HG02588 (cell line): ENCODE results near the gene PROZ.

ENCODE experiments used
- ATAC-seq: cut with Tn5 transposase; IDR thresholded peaks from one replicate; pipeline ENCODE4 v1.9.1; 2021; ENCODE audit warnings: mild to moderate bottlenecking, moderate library complexity; ENCODE audit not compliant: unreplicated experiment

Gene PROZ

GRCh38 chr13:113171250-113172125 is 13.0 kb downstream of the PROZ start:
- ATAC-seq = no peak

GRCh38 chr13:113172419-113172926 is 14.0 kb downstream of the PROZ start:
- no peak for ATAC-seq

DNA sequence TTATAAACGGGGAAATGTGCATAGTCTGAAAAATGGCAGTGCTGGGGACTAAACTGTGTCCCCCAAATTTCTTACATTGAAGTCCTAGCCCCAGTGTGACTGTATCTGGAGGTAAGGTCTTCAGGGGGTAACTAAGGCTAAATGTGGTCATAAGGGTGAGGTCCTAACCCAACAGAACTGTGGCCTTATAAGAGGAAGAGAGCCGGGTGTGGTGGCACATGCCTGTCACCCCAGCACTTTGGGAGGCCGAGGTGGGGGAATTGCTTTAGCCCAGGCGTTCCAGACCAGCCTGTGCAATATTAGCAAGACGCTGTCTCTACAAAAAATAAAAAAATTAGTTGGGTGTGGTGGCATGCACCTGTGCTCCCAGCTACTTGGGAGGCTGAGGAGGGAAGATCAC is 17.8 kb downstream of the PROZ start:
- ATAC-seq = no peak

GRCh38 chr13:113176822-113177221 is 18.4 kb downstream of the PROZ start:
- no peak for ATAC-seq

DNA sequence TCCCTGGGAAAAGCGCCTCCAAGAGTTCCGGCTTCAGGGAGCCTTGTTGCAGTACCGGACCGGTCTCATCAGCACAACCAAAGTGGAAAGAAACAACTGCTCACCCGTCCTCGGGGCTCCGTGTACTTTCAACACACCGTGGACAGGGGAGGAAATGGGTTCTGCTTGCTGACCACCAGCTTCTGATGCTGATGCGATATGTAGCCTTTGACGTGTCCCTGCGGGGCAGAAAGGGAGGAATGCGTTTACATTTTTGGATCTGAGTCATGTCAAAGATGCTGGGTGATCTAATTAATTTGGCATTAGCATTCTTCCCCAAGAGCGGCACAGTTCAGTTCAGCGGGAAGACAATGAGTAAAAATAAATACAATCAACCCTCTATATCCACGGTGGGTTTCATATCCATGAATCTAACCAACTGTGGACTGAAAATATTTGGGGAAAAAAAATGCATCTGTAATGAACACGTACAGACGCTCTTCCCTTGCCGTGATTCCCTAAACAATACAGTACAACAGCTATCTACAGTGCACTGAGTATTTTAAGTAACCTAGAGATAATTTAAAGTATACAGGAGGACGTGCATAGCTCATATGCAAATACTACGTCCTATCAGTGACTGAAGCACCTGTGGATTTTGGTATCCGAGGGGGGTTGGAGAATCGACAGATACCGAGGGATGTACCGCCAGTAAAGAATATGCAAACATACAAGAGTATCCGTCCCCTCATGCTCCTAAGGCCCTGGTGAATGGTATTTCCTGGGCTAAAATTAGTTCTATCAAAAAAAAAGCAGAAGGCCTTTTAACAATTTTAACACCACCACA is 19.8 kb downstream of the PROZ start:
- no peak for ATAC-seq

DNA sequence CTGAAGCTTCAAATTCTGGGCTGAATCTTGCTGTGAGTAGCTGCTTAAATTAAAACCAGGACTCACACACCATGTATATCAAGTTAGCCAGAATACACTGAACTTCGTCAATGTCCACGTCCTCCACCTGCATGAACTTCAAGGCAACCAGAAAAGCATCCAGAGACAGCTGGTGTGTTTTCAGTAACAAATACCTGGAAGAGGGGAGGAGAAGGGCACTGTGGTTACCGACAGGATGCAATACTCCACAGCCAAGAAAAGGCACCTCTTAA is 20.4 kb downstream of the PROZ start:
- ATAC-seq = no peak

- ATAC-seq = no peak
Measured at GRCh38 chr13:113179374-113180230, 21.2 kb downstream of the PROZ start.

DNA sequence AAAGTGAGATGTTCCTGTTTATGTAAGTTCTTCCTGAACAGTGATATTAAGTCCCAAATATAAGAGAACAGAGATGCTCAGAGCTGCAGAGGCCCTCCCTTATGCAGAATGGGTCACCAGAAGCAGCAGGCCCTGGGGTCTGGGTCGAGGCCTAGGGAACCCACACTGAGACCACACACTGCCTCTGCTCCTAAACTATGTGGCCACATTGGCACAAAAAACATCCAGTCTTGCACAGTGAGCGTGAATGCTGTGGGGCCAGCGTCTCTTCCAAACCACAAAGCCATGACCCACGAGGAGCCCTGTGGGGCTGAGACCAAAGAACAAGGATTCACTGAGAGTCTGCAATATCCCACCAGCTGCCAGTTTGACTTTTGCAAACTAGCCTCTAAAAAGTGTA is 23.6 kb downstream of the PROZ start:
- ATAC-seq = no peak

DNA sequence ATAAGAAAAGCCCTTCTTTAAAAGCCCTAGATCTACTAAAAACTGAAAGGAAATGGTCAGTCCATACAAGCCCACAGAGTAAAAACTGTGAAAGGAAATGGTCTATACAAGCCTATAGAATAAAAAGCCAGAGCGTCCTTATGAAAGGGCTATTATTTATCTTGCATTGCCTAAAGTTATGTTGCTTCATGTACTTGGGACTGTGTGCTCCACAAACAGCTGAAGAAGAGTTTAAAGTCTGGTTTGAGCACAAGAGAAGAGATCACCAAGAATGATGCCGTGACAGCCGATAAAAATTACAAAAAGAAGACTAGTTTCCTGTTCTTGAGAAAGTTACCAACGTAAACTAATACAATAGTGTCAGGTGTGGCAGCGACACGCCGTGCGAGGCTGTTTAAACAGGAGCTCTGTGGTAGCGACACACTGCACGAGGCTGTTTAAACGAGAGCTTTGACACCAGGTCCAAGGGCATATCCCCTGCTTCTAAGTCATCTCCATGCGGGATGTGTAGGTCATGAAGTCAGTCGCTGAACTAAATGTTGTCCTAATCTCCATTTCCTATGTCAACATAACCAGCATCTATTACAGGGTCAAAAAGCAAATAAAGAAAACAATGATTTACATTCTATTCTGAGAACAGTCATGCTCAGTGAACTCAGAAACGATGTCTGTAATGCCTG is 25.1 kb downstream of the PROZ start:
- ATAC-seq = no peak

- ATAC-seq = no peak
Measured at GRCh38 chr13:113184568-113185440, 26.4 kb downstream of the PROZ start.

DNA sequence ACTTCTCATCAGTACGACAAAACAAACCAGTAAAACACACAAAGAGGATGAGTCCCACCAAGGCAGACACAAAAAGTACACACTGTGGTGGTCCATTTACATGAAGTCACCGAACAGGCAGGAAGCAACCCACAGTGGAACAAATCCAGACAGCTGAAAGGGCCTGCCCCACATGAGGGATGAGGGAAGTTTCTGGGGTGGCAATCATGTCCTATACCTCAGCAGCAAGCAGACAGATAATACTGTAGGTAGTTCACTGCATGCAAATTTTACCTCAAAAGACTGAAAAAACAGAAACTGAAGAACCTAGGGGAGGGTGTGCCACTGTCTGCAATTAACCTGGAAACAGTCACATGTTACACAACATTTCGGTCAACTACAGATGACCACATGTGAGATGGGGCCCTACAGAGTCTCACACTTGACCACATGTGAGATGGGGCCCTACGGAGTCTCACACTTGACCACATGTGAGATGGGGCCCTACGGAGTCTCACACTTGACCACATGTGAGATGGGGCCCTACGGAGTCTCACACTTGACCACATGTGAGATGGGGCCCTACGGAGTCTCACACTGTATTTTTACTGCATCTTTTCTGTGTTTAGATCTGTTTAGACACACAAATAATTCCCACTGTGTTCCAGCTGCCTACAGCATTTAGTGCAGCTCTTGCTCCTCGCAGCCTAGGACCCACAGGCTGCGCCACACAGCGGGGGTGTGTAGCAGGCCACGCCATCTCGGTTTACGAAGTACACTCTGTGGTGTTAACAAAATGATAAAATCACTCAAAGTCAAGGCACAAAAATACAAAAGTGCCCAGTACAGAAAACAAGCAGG is 27.8 kb downstream of the PROZ start:
- ATAC-seq = no peak

- ATAC-seq = no peak
Measured at GRCh38 chr13:113187263-113187669, 28.8 kb downstream of the PROZ start.

GRCh38 chr13:113187883-113188665 is 29.6 kb downstream of the PROZ start:
- ATAC-seq = no peak

- no peak for ATAC-seq
Measured at GRCh38 chr13:113190181-113190580, 31.7 kb downstream of the PROZ start.

DNA sequence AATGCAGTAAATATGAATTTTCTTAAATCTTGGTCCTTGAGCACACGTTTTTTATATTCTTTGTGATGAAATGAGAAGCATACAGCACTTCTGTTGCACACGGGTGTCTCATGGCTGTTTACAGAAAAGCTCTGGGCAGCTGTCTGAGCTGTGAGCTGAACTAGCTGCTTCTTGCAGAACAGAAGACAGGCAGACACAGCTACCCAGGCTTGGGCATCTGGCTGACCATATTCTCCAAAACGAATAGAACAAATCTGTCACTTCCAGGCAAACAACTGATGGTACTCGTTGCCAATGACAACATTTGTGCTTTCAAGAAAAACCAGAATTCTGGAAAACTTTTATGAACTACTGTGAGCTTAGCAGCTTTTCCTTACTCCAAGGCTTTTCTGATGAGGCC is 33.8 kb downstream of the PROZ start:
- no peak for ATAC-seq

GRCh38 chr13:113192902-113193301 is 34.5 kb downstream of the PROZ start:
- ATAC-seq = no peak

DNA sequence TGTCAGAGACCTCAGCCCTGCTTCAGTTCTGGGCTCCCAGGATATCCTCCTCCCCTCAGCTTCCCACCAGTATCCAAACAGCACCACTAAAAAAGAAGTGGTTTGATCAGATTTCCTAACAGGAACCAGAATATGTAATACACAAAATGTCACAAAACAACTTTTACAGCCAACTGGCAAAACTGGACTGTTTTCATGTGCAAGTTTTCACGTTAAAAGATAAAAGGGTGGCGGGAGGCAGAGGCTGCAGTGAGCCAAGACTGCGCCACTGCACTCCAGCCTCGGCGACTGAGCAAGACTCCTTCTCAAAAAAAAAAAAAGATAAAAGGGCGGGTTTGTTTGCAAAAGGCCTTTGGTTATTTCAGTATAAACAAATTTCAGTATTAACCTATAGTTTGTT is 36.9 kb downstream of the PROZ start:
- no peak for ATAC-seq
